ENCODE measurements around the gene CASQ2. TPM values are rescaled to one million over a fixed set of nuclear protein-coding genes. Genes with fewer than 3 reads are reported as not detected.

CASQ2 gene
- total and polyA plus RNA-seq, 2 of the 4 experiments (the other 2 are of a cell fraction) = not detected

GRCh38 chr1:115650961-115651360 is 117.6 kb downstream of the CASQ2 start:
- no peaks in the 10 kb centered on the region for H3K9me3 ChIP-seq (ENCODE audit: control insufficient read depth, insufficient read depth, low read length)
- TF ChIP-seq ELK1 (IDR thresholded peaks at IDR 0.05; ENCODE audit: borderline replicate concordance, low read depth, low read length) (no peak), MAZ (IDR thresholded peaks at IDR 0.05; ENCODE audit: borderline replicate concordance, low read depth, low read length) (no peak), USF2 (IDR thresholded peaks at IDR 0.05; ENCODE audit: low read depth, low read length) (no peak), NFE2L2 (IDR thresholded peaks at IDR 0.05; ENCODE audit: low read depth, low read length) (no peak), MAFK (IDR thresholded peaks at IDR 0.05; ENCODE audit: low read depth, low read length) (no peak), BHLHE40 (IDR thresholded peaks at IDR 0.05; ENCODE audit: low read depth, low read length) (no peak), RFX5 (IDR thresholded peaks at IDR 0.05; ENCODE audit: low read depth, low read length) (no peak), SMC3 (IDR thresholded peaks at IDR 0.05; ENCODE audit: low read depth, low read length) (no peak), RAD21 (IDR thresholded peaks at IDR 0.05; ENCODE audit: low read length) (no peak)
- H3K27ac ChIP-seq (ENCODE audit: insufficient read depth, low read length) = no peak overlapping the region
- H3K14ac ChIP-seq (replicated peaks; ENCODE audit: low read depth, low read length) = no peak overlapping the region
- H2BK15ac ChIP-seq (ENCODE audit: low read depth, low read length) = no peak overlapping the region
- no peak overlapping the region for H3K9ac ChIP-seq (ENCODE audit: low read depth, low read length)
- H3K9me1 ChIP-seq (ENCODE audit: insufficient read depth, low read length) = peaks cover 21% of the 10 kb centered on the region
- no peak overlapping the region for H3K23ac ChIP-seq (ENCODE audit: low read depth, low read length)
- no peak overlapping the region for H3K4ac ChIP-seq (ENCODE audit: low read depth, low read length)
- H2BK20ac ChIP-seq (ENCODE audit: low read depth, low read length) = no peak overlapping the region
- no TSS peak for BruUV-seq (replicated peaks)
- ChIA-PET CTCF (interaction anchor here (0.6 kb wide), 1 partner anchor 43 kb away, joined by 3 read pairs; no protein-coding TSS in a partner anchor), POLR2A (ENCODE audit: unreplicated experiment) (no interaction called here)
- no peaks in the 10 kb centered on the region; the same call in 1 of the 2 replicates for H3K36me3 ChIP-seq (ENCODE audit: control insufficient read depth, insufficient read depth, low read length)
- peaks cover 16% of the 10 kb centered on the region for H3K4me1 ChIP-seq (ENCODE audit: control insufficient read depth, insufficient read depth, low read length)
- no peaks in the 10 kb centered on the region for H3K27me3 ChIP-seq (ENCODE audit: control insufficient read depth, insufficient read depth, low read length)
- no peak for DNase-seq
- no peak overlapping the region for H3K4me2 ChIP-seq (ENCODE audit: low read depth, low read length)
- in situ Hi-C loops (cut with MboI; ENCODE audit: low sequenced_read_pairs) (no loop called here), intact Hi-C loops (cut with micrococcal nuclease) (no loop called here), dilution Hi-C loops (cut with HindIII; ENCODE audit: low sequenced_read_pairs, unreplicated experiment) (no loop called here)
- H4K8ac ChIP-seq (ENCODE audit: low read depth in 2 of 2, low read length in 2 of 2) = no peak overlapping the region
- H2AK5ac ChIP-seq (ENCODE audit: low read depth, low read length) = no peak overlapping the region
- ATAC-seq (ENCODE audit: low read depth) = no peak
- no peak overlapping the region for H3K18ac ChIP-seq (ENCODE audit: low read depth, low read length)
- H3K79me1 ChIP-seq (ENCODE audit: low read depth in 1 of 2, low read length in 2 of 2) = peaks cover 44 to 67% of the 10 kb centered on the region in 2 experiments
- no peak overlapping the region for H4K91ac ChIP-seq (ENCODE audit: insufficient read depth, low read depth, low read length)
- H4K20me1 ChIP-seq (ENCODE audit: insufficient read depth, low read length) = peaks cover 13% of the 10 kb centered on the region; the same call in 1 of the 2 replicates
- H3K4me3 ChIP-seq (ENCODE audit: insufficient read depth, low read depth, low read length) = no peak overlapping the region
- no peak overlapping the region for H2AK9ac ChIP-seq (replicated peaks; ENCODE audit: low read depth, low read length, poor library complexity)
- no peak overlapping the region for H2BK120ac ChIP-seq (ENCODE audit: low read depth, low read length)
- H3K56ac ChIP-seq (ENCODE audit: extremely low read depth, insufficient read depth, low read length) = no peak overlapping the region
- no peak overlapping the region for H2BK5ac ChIP-seq (ENCODE audit: low read depth, low read length, poor library complexity, severe bottlenecking)
- H2AFZ ChIP-seq (replicated peaks; ENCODE audit: low read length, poor library complexity) = no peak overlapping the region
- no CpG with 5 or more reads among the region's 3 CpGs for WGBS, 2 experiments (ENCODE audit: extremely low coverage in 2 of 2, insufficient read length in 1 of 2)
- H4K5ac ChIP-seq (ENCODE audit: low read depth, low read length) = no peak overlapping the region

Measured in IMR-90 (cell line).